Activated CD8-positive, alpha-beta memory T cell treated with anti-CD3 and anti-CD28 coated beads, Interleukin-2, amount 10 ng/mL, durations not matched to agents 7 days and 5 days (primary cell): ENCODE data around the gene SCN4B. TPM values are rescaled to one million over a fixed set of nuclear protein-coding genes. Genes with fewer than 3 reads are reported as not detected.
"Not testable (repeated sequence)": the region's sequence is repeated elsewhere in the genome, so short reads cannot be mapped to it uniquely, and the experiment has no call there.

Experiments used
- ATAC-seq: fragments of 150-1000 bp; cut with Tn5 transposase; one replicate; pipeline ENCODE4 v1.10.0; 2021; ENCODE audit warnings: moderate library complexity
- CTCF ChIA-PET: fragments of 350-600 bp; sonication (Branson Sonifier 250); formaldehyde crosslinking; loops from one replicate; lab custom pipeline; 2021; ENCODE audit warnings: antibody characterized with exemption; lab: Charles Lee
- DNase-seq: peaks from one replicate; pipeline ENCODE4 v3.0.0-alpha.2; 2020
- H3K27ac Mint-ChIP-seq: one replicate; pipeline ENCODE4 v1.8.0; 2021; ENCODE audit warnings: mild to moderate bottlenecking, mixed read lengths
- H3K27me3 Mint-ChIP-seq: one replicate; pipeline ENCODE4 v1.8.0; 2021; ENCODE audit warnings: mixed read lengths
- H3K36me3 Mint-ChIP-seq: one replicate; pipeline ENCODE4 v1.8.0; 2021; ENCODE audit warnings: mild to moderate bottlenecking, mixed read lengths
- H3K4me1 Mint-ChIP-seq: one replicate; pipeline ENCODE4 v1.8.0; 2021; ENCODE audit warnings: mixed read lengths
- H3K4me3 Mint-ChIP-seq: one replicate; pipeline ENCODE4 v1.8.0; 2021; ENCODE audit warnings: mild to moderate bottlenecking, moderate library complexity, mixed read lengths
- H3K9me3 Mint-ChIP-seq: one replicate; pipeline ENCODE4 v1.8.0; 2022; ENCODE audit warnings: low read depth, mixed read lengths
- total RNA-seq, 2 experiments: library from RNA; stranded (reverse); gene quantifications; one replicate each; pipeline ENCODE4 v1.2.3, GENCODE V29; 2021

SCN4B gene
- under 1 TPM in 1 of 2 experiments, not detected in 1; 0.54 TPM for total RNA-seq

DNA sequence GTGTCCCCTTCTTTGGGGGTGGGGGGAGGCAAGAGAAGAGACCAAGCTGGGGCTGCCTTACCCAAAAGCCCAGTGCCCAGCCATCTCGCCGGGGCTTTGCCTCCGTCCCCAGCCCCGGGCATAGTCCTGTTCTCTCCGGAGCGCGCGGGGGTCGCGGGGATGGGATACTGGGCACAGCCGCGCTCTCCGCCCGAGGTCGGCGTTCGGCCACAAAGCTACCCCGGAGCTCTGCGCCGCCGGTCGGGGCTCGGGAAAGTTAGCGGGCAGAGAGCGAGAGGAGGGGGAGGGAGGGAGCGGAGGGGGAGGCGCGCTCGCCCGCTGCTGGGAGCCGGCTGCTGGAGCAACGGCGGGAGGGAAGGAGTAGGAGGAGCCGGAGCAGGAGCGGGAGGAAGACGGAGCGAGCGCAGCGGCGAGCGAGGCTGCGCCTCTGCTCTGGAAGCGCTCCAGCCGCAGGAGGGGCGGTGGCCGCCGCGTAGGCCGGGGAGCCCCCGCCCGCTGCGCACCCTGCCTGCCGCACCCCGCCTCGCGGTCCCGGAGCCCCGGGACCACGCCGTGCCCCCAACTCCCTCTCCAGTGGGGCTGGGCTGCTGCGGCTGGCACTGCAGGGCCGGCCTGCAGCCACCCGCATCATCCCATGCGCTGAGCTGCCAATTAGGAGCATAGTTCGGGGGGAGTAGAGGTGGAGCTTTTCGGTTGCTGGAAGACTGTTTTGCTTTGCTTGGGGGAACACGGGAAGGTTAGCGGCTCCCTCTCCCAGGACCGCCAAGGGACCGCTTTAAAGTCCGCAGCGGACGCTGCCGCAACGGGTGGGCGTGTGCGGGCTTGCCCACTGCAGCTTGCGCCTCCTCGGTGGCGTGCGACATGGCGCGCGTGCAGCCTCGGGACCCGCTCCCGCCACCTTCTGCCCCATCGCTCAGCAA, at the start of gene SCN4B:
Gene SCN4B (minus strand): TSS at position 272 of the 920 bp plus-strand sequence. CDS start 150 bp downstream, at position 122.
- H3K9me3 Mint-ChIP-seq = no peaks in the 10 kb centered on the region
- H3K36me3 Mint-ChIP-seq = no peaks in the 10 kb centered on the region
- CTCF ChIA-PET = interaction anchor here (0.6 to 3.5 kb wide), 6 partner anchors 8 to 1097 kb away, joined by 3 to 21 read pairs (median 4); no protein-coding TSS in a partner anchor
- H3K27ac Mint-ChIP-seq = no peak within 1 kb of the TSS
- H3K4me3 Mint-ChIP-seq = peak within 1 kb of the TSS; percentile 54
- DNase-seq (no peak), ATAC-seq (peak; percentile 70)
- peaks cover 92% of the 10 kb centered on the region for H3K27me3 Mint-ChIP-seq
- H3K4me1 Mint-ChIP-seq = peaks cover 20% of the 10 kb centered on the region

DNA sequence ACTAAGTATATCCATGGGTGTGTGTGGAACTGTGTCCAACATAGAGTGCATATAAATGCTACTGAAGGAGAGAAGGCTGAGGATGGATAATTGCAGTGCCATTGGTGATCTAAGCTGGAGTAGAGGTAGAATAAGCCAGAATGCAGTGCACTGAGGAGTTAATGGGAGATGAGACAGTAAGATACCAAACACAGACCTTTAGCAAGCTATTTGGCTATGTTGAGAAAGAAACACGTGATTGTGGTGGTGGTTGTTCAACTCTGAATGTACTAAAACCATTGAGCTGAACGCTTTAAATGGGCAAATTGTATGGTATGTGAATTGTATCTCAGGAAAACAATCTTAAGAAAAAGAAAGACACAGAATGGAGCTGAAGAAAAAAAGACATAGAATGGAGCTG, 49.3 kb upstream of the SCN4B start:
- Mint-ChIP-seq H3K27me3 (no peaks in the 10 kb centered on the region), H3K36me3 (peaks cover 38% of the 10 kb centered on the region), H3K4me1 (peaks cover 33% of the 10 kb centered on the region), H3K27ac (no peak overlapping the region), H3K4me3 (no peak overlapping the region), H3K9me3 (no peaks in the 10 kb centered on the region)
- ATAC-seq = peak; percentile 25
- no peak for DNase-seq
- CTCF ChIA-PET = interaction anchor here (0.8 to 2.1 kb wide), 28 partner anchors 12 to 394 kb away, joined by 3 to 29 read pairs (median 4); partner anchors contain the start of genes JAML, MPZL3 and UBE4A

- peaks cover 24% of the 10 kb centered on the region for H3K4me1 Mint-ChIP-seq
- DNase-seq = peak; percentile 77
- CTCF ChIA-PET = interaction anchor here (1.0 to 3.3 kb wide), 13 partner anchors 13 to 147 kb away, joined by 3 to 48 read pairs (median 9); partner anchors contain the start of genes JAML and MPZL3
- no peak overlapping the region for H3K27ac Mint-ChIP-seq
- peaks cover 37% of the 10 kb centered on the region for H3K36me3 Mint-ChIP-seq
- no peaks in the 10 kb centered on the region for H3K9me3 Mint-ChIP-seq
- peak; percentile 74 for ATAC-seq
- H3K27me3 Mint-ChIP-seq = no peaks in the 10 kb centered on the region
- H3K4me3 Mint-ChIP-seq = no peak overlapping the region
These were observed 48.5 kb upstream of the SCN4B start for GRCh38 chr11:118200901-118201680.

- no peak for ATAC-seq
- H3K27ac Mint-ChIP-seq = no peak overlapping the region
- H3K9me3 Mint-ChIP-seq = no peaks in the 10 kb centered on the region
These were observed 47.9 kb upstream of the SCN4B start for GRCh38 chr11:118200497-118200896.

DNA sequence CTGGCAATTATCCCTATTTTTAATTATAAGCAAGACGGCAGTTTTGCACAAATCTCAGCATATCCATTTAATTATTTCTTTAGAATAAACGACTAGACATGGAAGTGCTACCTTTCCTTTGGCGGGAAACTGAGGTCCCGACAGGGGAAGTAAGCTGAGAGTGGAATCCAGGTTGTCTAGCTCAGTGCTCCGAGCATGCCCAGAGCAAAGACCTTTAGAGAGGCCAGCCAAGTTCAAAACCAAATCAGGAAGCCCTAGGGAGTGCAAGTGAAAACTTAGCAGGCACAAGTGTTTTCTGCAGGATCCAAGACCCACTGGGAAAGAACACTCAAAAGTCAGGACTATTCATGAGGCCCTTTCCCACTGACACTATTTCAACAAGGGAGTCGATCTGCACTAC, 46.5 kb upstream of the SCN4B start:
- Mint-ChIP-seq H3K4me3 (no peak overlapping the region), H3K36me3 (peaks cover 40% of the 10 kb centered on the region), H3K4me1 (peaks cover 14% of the 10 kb centered on the region), H3K27ac (peak overlapping the region; percentile 78), H3K27me3 (no peaks in the 10 kb centered on the region), H3K9me3 (no peaks in the 10 kb centered on the region)
- ATAC-seq (no peak), DNase-seq (no peak)
- CTCF ChIA-PET = interaction anchor here (0.7 to 3.3 kb wide), 53 partner anchors 10 to 291 kb away, joined by 3 to 80 read pairs (median 8); partner anchors contain the start of genes CD3D, CD3E, CD3G and JAML

More at GRCh38 chr11:118200497-118200896, 47.9 kb upstream of the SCN4B start:
- Mint-ChIP-seq H3K4me3 (no peak overlapping the region), H3K36me3 (peaks cover 33% of the 10 kb centered on the region), H3K27me3 (no peaks in the 10 kb centered on the region), H3K4me1 (peaks cover 18% of the 10 kb centered on the region)
- CTCF ChIA-PET = interaction anchor here (2.6 to 3.3 kb wide), 5 partner anchors 19 to 95 kb away, joined by 22 to 53 read pairs (median 33); partner anchors contain the start of gene JAML
- DNase-seq = no peak

DNA sequence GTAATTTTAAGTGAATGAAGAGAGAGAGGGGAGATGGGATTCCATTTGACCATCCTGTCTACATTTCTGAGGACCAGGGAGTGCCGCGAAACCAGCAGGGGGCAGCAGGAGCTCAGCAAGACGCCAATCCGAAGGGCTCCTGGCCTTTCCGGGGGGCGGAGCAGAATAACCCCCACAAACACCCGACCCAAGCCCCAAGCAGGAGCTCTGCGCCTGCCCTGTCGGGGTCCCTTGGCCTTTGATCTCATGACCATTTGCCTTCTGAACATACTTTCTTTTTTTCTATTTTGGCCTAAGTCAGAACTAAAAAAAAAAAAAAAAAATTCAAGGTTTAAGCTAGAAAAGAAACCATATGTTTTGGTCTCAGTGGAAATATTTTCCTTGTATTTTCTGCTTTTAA, 45.7 kb upstream of the SCN4B start:
- Mint-ChIP-seq H3K4me1 (peaks cover 14% of the 10 kb centered on the region), H3K27ac (peak overlapping the region; percentile 78), H3K27me3 (no peaks in the 10 kb centered on the region), H3K9me3 (no peaks in the 10 kb centered on the region), H3K36me3 (peaks cover 48% of the 10 kb centered on the region), H3K4me3 (no peak overlapping the region)
- CTCF ChIA-PET = interaction anchor here (0.7 to 3.3 kb wide), 62 partner anchors 8 to 292 kb away, joined by 3 to 80 read pairs (median 7); partner anchors contain the start of genes CD3D, CD3E, CD3G and JAML
- DNase-seq (peak; percentile 92), ATAC-seq (peak; percentile 40)

DNA sequence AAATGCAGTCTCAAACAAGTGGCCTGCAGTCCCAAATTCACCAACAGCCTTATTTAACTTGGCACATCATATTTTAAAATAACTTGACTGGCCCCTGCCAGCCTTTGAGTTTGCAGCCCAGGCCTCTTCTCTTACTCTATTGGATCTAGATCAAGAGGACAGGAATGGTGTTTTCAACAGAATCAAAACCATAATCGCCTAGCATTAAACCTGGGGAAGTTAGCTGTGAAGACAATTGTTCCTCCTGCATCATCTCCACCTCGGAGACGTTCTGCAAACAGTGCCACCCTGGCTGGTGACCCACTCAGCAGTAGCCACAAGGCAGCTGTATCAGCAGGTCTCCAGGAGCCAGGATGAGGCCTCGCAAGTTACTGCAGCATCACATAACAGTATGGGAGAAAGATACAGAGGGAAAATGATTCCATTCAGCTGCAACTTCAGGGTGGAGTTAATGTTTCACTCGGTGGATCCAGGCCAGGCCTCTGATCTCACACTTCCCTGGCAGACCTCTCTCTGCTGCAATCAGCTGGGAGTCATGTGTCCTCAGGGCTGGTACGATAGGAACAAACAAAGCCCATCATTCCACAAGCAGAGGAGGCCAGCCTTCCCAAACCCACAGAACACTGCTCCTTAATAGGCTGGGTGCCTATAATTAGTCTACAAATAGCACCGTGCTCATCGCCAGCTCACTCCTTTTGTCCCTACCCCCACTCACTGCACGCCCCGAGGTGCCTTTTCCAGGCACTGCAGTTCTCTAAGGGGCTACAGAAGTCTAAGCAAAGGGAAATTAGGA, 42.4 kb upstream of the SCN4B start:
- ATAC-seq (no peak), DNase-seq (no peak)
- Mint-ChIP-seq H3K27me3 (peaks cover 4% of the 10 kb centered on the region), H3K4me1 (peaks cover 14% of the 10 kb centered on the region), H3K36me3 (peaks cover 67% of the 10 kb centered on the region), H3K9me3 (no peaks in the 10 kb centered on the region), H3K27ac (no peak overlapping the region), H3K4me3 (no peak overlapping the region)
- CTCF ChIA-PET = interaction anchor here (1.0 to 1.4 kb wide), 3 partner anchors 24 to 100 kb away, joined by 3 to 5 read pairs (median 3); no protein-coding TSS in a partner anchor

DNA sequence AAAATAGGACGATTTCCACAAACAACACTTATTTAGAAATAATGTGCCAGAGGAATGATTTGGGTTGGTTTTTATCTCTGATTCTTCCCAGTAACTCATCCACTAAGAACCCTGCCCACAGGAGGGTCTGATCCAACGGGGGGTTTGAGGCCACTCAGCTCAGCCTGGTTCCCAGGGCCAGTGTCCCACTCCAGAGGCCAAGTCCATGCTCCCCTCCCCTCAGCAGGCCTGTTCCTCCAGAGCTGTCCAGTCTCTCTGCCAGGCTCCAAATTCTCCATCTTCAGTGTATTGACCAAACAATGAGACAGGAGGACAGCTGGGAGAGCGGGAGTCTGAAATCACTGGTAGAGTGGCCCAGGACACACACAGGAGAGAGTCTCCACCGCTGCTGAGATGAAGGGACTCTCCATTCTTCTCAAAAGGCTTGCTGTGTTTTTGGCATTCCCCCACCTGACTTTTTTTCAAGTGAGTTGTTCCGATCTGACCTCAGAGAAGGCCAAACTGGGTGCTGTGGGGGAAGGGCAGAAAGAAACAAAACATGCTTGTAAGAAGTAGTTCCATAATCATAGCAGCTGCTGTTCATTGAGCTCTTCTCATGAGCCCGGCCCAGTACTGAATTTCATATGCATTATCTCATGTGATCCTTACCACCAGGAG, 41.4 kb upstream of the SCN4B start:
- DNase-seq = no peak
- peaks cover 63% of the 10 kb centered on the region for H3K36me3 Mint-ChIP-seq
- CTCF ChIA-PET = interaction anchor here (0.9 to 1.5 kb wide), 4 partner anchors 23 to 102 kb away, joined by 3 to 5 read pairs (median 4); no protein-coding TSS in a partner anchor
- H3K4me1 Mint-ChIP-seq = peaks cover 9% of the 10 kb centered on the region
- H3K9me3 Mint-ChIP-seq = no peaks in the 10 kb centered on the region
- no peak overlapping the region for H3K27ac Mint-ChIP-seq
- no peak overlapping the region for H3K4me3 Mint-ChIP-seq
- ATAC-seq = no peak
- peaks cover 12% of the 10 kb centered on the region for H3K27me3 Mint-ChIP-seq

DNA sequence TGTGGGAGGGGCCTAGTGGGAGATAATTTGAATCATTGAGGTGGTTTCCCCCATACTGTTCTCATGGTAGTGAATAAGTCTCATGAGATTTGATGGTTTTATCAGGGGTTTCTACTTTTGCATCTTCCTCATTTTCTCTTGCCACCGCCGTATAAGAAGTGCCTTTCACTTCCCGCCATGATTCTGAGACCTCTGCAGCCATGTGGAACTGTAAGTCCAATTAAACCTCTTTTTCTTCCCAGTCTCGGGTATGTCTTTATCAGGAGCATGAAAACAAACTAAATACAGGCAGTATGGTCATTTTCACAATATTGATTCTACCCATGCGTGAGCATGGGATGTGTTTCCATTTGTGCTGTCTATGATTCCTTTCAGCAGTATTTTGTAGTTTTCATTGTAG, 40.2 kb upstream of the SCN4B start:
- not testable (repeated sequence) for DNase-seq, ATAC-seq, H3K4me1 Mint-ChIP-seq, H3K27ac Mint-ChIP-seq, H3K9me3 Mint-ChIP-seq, H3K4me3 Mint-ChIP-seq
- H3K27me3 Mint-ChIP-seq = peaks cover 22% of the 10 kb centered on the region
- peaks cover 60% of the 10 kb centered on the region for H3K36me3 Mint-ChIP-seq
- CTCF ChIA-PET = interaction anchor here (1.5 kb wide), 1 partner anchor 103 kb away, joined by 4 read pairs; no protein-coding TSS in a partner anchor

DNA sequence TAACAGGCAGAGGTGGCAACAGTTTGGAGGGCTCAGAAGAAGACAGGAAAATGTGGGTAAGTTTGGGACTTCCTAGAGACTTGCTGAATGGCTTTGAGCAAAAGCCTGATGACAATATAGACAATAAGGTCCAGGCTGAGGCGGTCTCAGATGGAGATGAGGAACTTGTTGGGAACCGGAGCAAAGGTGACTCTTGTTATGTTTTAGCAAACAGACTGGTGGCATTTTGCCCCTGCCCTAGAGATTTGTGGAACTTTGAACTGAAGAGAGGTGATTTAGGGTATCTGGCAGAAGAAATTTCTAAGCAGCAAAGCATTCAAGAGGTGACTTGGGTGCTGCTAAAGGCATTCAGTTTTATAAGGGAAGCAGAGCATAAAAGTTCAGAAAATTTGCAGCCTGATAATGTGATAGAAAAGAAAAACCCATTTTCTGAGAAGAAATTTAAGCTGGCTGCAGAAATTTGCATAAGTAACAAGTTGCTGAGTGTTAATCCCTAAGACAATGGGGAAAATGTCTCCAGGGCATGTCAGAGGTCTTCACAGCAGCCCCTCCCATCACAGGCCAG, 38.4 kb upstream of the SCN4B start:
- H3K36me3 Mint-ChIP-seq = peaks cover 47% of the 10 kb centered on the region
- not testable (repeated sequence) for H3K27ac Mint-ChIP-seq, H3K9me3 Mint-ChIP-seq, DNase-seq, H3K4me1 Mint-ChIP-seq, H3K4me3 Mint-ChIP-seq, ATAC-seq
- CTCF ChIA-PET = interaction anchor here (0.8 kb wide), 1 partner anchor 18 kb away, joined by 3 read pairs; no protein-coding TSS in a partner anchor
- H3K27me3 Mint-ChIP-seq = peaks cover 32% of the 10 kb centered on the region

DNA sequence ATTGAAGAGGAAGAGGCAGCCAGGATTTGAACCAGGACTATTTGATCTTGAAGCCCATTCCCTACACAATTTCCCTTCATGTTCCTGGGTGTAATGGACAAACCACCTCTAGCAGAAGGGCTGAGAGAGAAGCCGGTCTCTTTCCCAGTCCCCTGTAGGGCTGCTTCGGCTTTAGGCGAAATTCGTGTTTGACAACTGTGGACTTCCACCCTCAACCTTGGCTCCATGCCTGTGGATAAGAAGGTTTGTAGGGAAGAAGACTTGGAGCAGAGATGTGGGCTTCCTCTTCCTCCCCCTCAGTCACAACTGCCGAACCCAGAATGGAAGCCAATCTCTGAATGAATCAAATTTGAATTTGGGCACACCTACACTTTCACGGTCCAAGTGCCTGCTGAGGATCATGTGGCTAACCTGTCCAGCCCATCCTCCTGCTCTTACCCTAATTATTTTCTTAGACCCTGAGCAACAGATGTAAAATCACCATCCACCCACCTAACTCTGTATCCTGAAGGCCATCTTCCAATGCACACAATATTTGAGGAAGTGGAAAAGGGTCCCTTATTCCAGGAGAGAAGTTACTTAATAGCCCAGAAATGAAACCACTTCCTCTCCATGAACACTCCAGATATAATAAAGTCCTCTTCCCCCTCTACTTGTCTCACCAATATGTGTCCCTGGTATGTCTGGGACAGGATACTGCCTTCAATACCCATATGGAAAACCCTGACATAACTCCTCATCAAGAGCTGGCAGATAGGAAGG, 33.9 kb upstream of the SCN4B start:
- CTCF ChIA-PET = interaction anchor here (1.8 to 2.5 kb wide), 3 partner anchors 12 to 15 kb away, joined by 9 to 11 read pairs (median 10); no protein-coding TSS in a partner anchor
- Mint-ChIP-seq H3K27ac (no peak overlapping the region), H3K36me3 (peaks cover 7% of the 10 kb centered on the region), H3K4me3 (no peak overlapping the region), H3K4me1 (peaks cover 4% of the 10 kb centered on the region), H3K9me3 (no peaks in the 10 kb centered on the region), H3K27me3 (peaks cover 44% of the 10 kb centered on the region)
- ATAC-seq (no peak), DNase-seq (no peak)
